Upper lobe of left lung (tissue), 4 donors: ENCODE results near the gene DMRT2.

Experiments
- EP300 ChIP-seq, 4 donors: sonication (generic); formaldehyde crosslinking; IDR thresholded peaks; one replicate each; pipeline ENCODE4 v1.5.1; 2017; ENCODE audit warnings: antibody characterized with exemption in 4 of 4, control low read depth in 2 of 4
- POLR2A ChIP-seq, 4 donors: fragments of 450-650 bp; IDR thresholded peaks; one replicate each; pipeline ENCODE4 v1.5.1; 2016 to 2017; ENCODE audit warnings: antibody characterized with exemption in 4 of 4, mild to moderate bottlenecking in 2 of 4
- POLR2AphosphoS5 ChIP-seq, 2 donors: sonication (generic); formaldehyde crosslinking; IDR thresholded peaks; one replicate each; pipeline ENCODE4 v1.5.1; 2017; ENCODE audit warnings: antibody characterized with exemption in 2 of 2
- TF ChIP-seq, protein P1 (sequence below), 6 experiments: fragments of 450-650 bp in 4 of 6; fragments of 200-600 bp in 2 of 6; sonication (generic) in 2 of 6; IDR thresholded peaks; one replicate each; pipeline ENCODE4 v1.5.1; 2016 to 2019; ENCODE audit warnings: antibody characterized with exemption in 6 of 6

DNA sequence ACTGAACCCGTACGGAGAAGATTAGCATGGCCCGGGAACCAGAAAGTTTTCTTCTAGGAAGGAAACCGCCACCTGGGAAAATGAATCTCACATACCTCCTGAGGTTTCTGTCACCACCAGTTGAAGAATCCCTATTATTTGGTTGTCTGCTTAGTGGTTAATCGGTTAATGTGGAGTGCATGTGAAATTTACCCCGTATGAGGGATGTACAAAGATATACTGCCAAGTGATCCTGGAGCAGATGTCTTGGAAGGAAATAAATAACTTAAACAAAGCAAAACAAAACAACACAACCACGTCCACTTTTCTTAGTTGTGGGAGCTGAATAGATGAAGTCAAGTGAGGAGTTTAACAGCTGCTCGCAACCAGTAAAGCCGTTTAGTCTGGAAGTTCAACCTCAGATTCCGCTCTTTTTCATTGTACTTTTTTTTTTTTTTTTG is 3.8 kb downstream of the DMRT2 start:
- TF ChIP-seq POLR2A (IDR thresholded peaks at IDR 0.05) (no peak), POLR2AphosphoS5 (IDR thresholded peaks at IDR 0.05) (no peak), EP300 (IDR thresholded peaks at IDR 0.05) (no peak)
- TF ChIP-seq, protein P1, sequence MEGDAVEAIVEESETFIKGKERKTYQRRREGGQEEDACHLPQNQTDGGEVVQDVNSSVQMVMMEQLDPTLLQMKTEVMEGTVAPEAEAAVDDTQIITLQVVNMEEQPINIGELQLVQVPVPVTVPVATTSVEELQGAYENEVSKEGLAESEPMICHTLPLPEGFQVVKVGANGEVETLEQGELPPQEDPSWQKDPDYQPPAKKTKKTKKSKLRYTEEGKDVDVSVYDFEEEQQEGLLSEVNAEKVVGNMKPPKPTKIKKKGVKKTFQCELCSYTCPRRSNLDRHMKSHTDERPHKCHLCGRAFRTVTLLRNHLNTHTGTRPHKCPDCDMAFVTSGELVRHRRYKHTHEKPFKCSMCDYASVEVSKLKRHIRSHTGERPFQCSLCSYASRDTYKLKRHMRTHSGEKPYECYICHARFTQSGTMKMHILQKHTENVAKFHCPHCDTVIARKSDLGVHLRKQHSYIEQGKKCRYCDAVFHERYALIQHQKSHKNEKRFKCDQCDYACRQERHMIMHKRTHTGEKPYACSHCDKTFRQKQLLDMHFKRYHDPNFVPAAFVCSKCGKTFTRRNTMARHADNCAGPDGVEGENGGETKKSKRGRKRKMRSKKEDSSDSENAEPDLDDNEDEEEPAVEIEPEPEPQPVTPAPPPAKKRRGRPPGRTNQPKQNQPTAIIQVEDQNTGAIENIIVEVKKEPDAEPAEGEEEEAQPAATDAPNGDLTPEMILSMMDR (IDR thresholded peaks at IDR 0.05): no peak
